H1 (cell line): ENCODE measurements around the gene AIDA. TPM values are rescaled to one million over a fixed set of nuclear protein-coding genes. Genes with fewer than 3 reads are reported as not detected.

Experiments used
- CTCF ChIA-PET: fragments of 300-600 bp; sonication (Branson Sonifier 250); formaldehyde crosslinking; loops from one replicate; lab custom pipeline; 2021; ENCODE audit not compliant: partially characterized antibody; lab: Charles Lee
- POLR2A ChIA-PET: fragments of 300-600 bp; sonication (Branson Sonifier 250); formaldehyde crosslinking; loops from one replicate; lab custom pipeline; 2021; ENCODE audit warnings: inconsistent platforms; ENCODE audit not compliant: partially characterized antibody; lab: Charles Lee
- DNase-seq, 2 experiments: peaks; one replicate each; pipeline versions ENCODE4 v3.0.0 to v3.0.0-alpha.2; 2010 to 2022; ENCODE audit warnings: low spot score in 2 of 2, low read depth in 1 of 2, mixed read lengths in 1 of 2
- FAIRE-seq: peaks from 2 replicates; lab custom pipeline; 2011; peaks lifted over from hg19 to GRCh38; lab: Jason Lieb, UNC
- H2AFZ ChIP-seq: 2 replicates; pipeline ENCODE4 v1.8.1; 2012; ENCODE audit warnings: low read length, inconsistent platforms
- H2AK5ac ChIP-seq: 2 replicates; pipeline ENCODE4 v1.6.1; 2013; ENCODE audit warnings: low read depth, low read length
- H2BK120ac ChIP-seq: replicated peaks from 2 replicates; pipeline ENCODE3; 2013; ENCODE audit warnings: low read depth, low read length, inconsistent platforms
- H2BK12ac ChIP-seq: 2 replicates; pipeline ENCODE4 v1.6.1; 2013; ENCODE audit warnings: low read depth, low read length
- H2BK15ac ChIP-seq: 2 replicates; pipeline ENCODE4 v1.6.1; 2013; ENCODE audit warnings: low read length
- H2BK20ac ChIP-seq: 2 replicates; pipeline ENCODE4 v1.6.1; 2013; ENCODE audit warnings: low read length
- H2BK5ac ChIP-seq: 2 replicates; pipeline ENCODE4 v1.6.1; 2013; ENCODE audit warnings: low read depth, low read length
- H3K14ac ChIP-seq: 2 replicates; pipeline ENCODE4 v1.6.1; 2013; ENCODE audit warnings: inconsistent platforms; ENCODE audit not compliant: insufficient read length
- H3K18ac ChIP-seq: 2 replicates; pipeline ENCODE4 v1.6.1; 2013; ENCODE audit warnings: low read length; ENCODE audit errors: extremely low read depth
- H3K23ac ChIP-seq: 2 replicates; pipeline ENCODE4 v1.6.1; 2013; ENCODE audit warnings: inconsistent platforms; ENCODE audit not compliant: insufficient read length
- H3K23me2 ChIP-seq: 2 replicates; pipeline ENCODE4 v1.6.1; 2013; ENCODE audit warnings: low read depth, low read length
- H3K27ac ChIP-seq: 2 replicates; pipeline ENCODE4 v1.6.1; 2011; ENCODE audit warnings: low read depth, low read length, inconsistent platforms
- H3K27me3 ChIP-seq, 4 experiments: replicated peaks in 1 of 4; 1 replicate in 1 of 4; 2 replicates in 3 of 4; pipeline versions ENCODE4 v1.6.1 to v1.8.1; 2011 to 2013; ENCODE audit warnings: low read length in 3 of 4, mild to moderate bottlenecking in 3 of 4, inconsistent platforms in 2 of 4, mixed read lengths in 2 of 4, moderate library complexity in 1 of 4; ENCODE audit not compliant: control insufficient read depth in 3 of 4, insufficient read depth in 3 of 4; ENCODE audit errors: extremely low read depth in 1 of 4
- H3K36me3 ChIP-seq, 4 experiments: 2 replicates each; pipeline versions ENCODE4 v1.6.1 to v1.8.1; 2011 to 2013; ENCODE audit warnings: mild to moderate bottlenecking in 4 of 4, low read length in 3 of 4, moderate library complexity in 2 of 4, control low read depth in 1 of 4, inconsistent platforms in 1 of 4; ENCODE audit not compliant: insufficient read depth in 4 of 4, control insufficient read depth in 2 of 4
- H3K4ac ChIP-seq: replicated peaks from 2 replicates; pipeline ENCODE3; 2013; ENCODE audit warnings: low read length, low read depth, mixed read lengths, inconsistent platforms; ENCODE audit not compliant: insufficient read length
- H3K4me1 ChIP-seq, 4 experiments: replicated peaks in 1 of 4; 1 replicate in 1 of 4; 2 replicates in 3 of 4; pipeline versions ENCODE4 v1.6.1 to v1.8.1; 2011 to 2013; ENCODE audit warnings: low read length in 3 of 4, inconsistent platforms in 2 of 4, mixed read lengths in 1 of 4; ENCODE audit not compliant: insufficient read depth in 4 of 4, control insufficient read depth in 3 of 4
- H3K4me2 ChIP-seq, 2 experiments: 2 replicates each; pipeline versions ENCODE4 v1.6.1 to v1.8.1; 2011 to 2013; ENCODE audit warnings: low read depth in 2 of 2, low read length in 2 of 2, control low read depth in 1 of 2, inconsistent platforms in 1 of 2, mild to moderate bottlenecking in 1 of 2; ENCODE audit not compliant: insufficient read depth in 1 of 2
- H3K4me3 ChIP-seq, 4 experiments: fragments of 200-600, 300-600 bp in 1 of 4; sonication (generic), shearing (Covaris generic), sonication (Bioruptor Twin) in 1 of 4; 2 replicates each; pipeline versions ENCODE4 v1.5.1 to v1.8.1; 2011 to 2016; ENCODE audit warnings: low read length in 4 of 4, low read depth in 3 of 4, control low read depth in 2 of 4, inconsistent platforms in 2 of 4, mild to moderate bottlenecking in 2 of 4, mixed read lengths in 1 of 4, moderate library complexity in 1 of 4; ENCODE audit not compliant: insufficient read depth in 2 of 4; ENCODE audit errors: extremely low read depth in 1 of 4
- H3K56ac ChIP-seq: replicated peaks from 2 replicates; pipeline ENCODE3; 2013; ENCODE audit warnings: low read depth, mild to moderate bottlenecking, mixed read lengths, low read length, inconsistent platforms; ENCODE audit not compliant: insufficient read length
- H3K79me1 ChIP-seq: 2 replicates; pipeline ENCODE4 v1.6.1; 2013; ENCODE audit warnings: low read depth, low read length, control low read depth
- H3K79me2 ChIP-seq, 2 experiments: 2 replicates each; pipeline versions ENCODE4 v1.6.1 to v1.8.1; 2012 to 2013; ENCODE audit warnings: low read length in 2 of 2, mild to moderate bottlenecking in 2 of 2, inconsistent platforms in 1 of 2; ENCODE audit not compliant: insufficient read depth in 2 of 2, control insufficient read depth in 1 of 2
- H3K9ac ChIP-seq, 4 experiments: replicated peaks in 1 of 4; 1 replicate in 1 of 4; 2 replicates in 3 of 4; pipeline versions ENCODE4 v1.6.1 to v1.8.1; 2011 to 2013; ENCODE audit warnings: low read depth in 3 of 4, low read length in 3 of 4, control low read depth in 2 of 4, mild to moderate bottlenecking in 2 of 4, moderate library complexity in 2 of 4, inconsistent platforms in 1 of 4; ENCODE audit errors: extremely low read depth in 1 of 4
- H3K9me3 ChIP-seq, 2 experiments: 2 replicates each; pipeline versions ENCODE4 v1.6.1 to v1.8.1; 2012 to 2013; ENCODE audit warnings: mild to moderate bottlenecking in 2 of 2, moderate library complexity in 2 of 2, control low read depth in 1 of 2, inconsistent platforms in 1 of 2, low read depth in 1 of 2, low read length in 1 of 2, mixed read lengths in 1 of 2; ENCODE audit not compliant: insufficient read depth in 2 of 2
- H4K20me1 ChIP-seq, 2 experiments: replicated peaks in 1 of 2; 2 replicates each; pipeline versions ENCODE3 to v1.8.1; 2011 to 2013; ENCODE audit warnings: inconsistent platforms in 2 of 2, low read length in 2 of 2, mild to moderate bottlenecking in 1 of 2; ENCODE audit not compliant: insufficient read depth in 2 of 2, control insufficient read depth in 1 of 2
- H4K5ac ChIP-seq: 2 replicates; pipeline ENCODE4 v1.6.1; 2013; ENCODE audit warnings: low read length, low read depth, mixed read lengths, inconsistent platforms; ENCODE audit not compliant: insufficient read length
- H4K8ac ChIP-seq: 2 replicates; pipeline ENCODE4 v1.8.0; 2013; ENCODE audit warnings: mild to moderate bottlenecking, moderate library complexity, low read length, inconsistent platforms; ENCODE audit not compliant: insufficient read depth; ENCODE audit errors: extremely low read depth
- H4K91ac ChIP-seq: replicated peaks from 2 replicates; pipeline ENCODE3; 2013; ENCODE audit warnings: low read length, mixed read lengths, inconsistent platforms; ENCODE audit not compliant: insufficient read length
- CHD2 ChIP-seq: IDR thresholded peaks from 2 replicates; pipeline ENCODE4 v1.6.1; 2012; ENCODE audit warnings: low read length, improper control_type of control experiment
- CTBP2 ChIP-seq: IDR thresholded peaks from 2 replicates; pipeline ENCODE4 v1.7.0; 2011; ENCODE audit warnings: borderline replicate concordance, mild to moderate bottlenecking, moderate library complexity, mixed read lengths, low read length; ENCODE audit not compliant: insufficient read depth, insufficient read length
- CTCF ChIP-seq, 3 experiments: IDR thresholded peaks; 1 replicate in 2 of 3; 2 replicates in 1 of 3; pipeline versions ENCODE4 v1.5.1 to v1.6.1; 2011; ENCODE audit warnings: low read length in 3 of 3, mild to moderate bottlenecking in 3 of 3, inconsistent platforms in 2 of 3, low read depth in 1 of 3, moderate library complexity in 1 of 3; ENCODE audit not compliant: insufficient read depth in 1 of 3; ENCODE audit errors: control extremely low read depth in 1 of 3
- JUN ChIP-seq: IDR thresholded peaks from 2 replicates; pipeline ENCODE4 v1.6.1; 2011; ENCODE audit warnings: low read depth, mild to moderate bottlenecking, improper control_type of control experiment, low read length
- KDM1A ChIP-seq: fragments of 200-600, 300-600 bp; sonication (generic); IDR thresholded peaks from 2 replicates; pipeline ENCODE4 v1.7.1; 2016; ENCODE audit warnings: mild to moderate bottlenecking, low read length, borderline replicate concordance
- POLR2A ChIP-seq, 2 experiments: IDR thresholded peaks; 1 replicate in 1 of 2; 2 replicates in 1 of 2; pipeline ENCODE4 v1.6.1; 2011; ENCODE audit warnings: low read depth in 2 of 2, low read length in 2 of 2, mild to moderate bottlenecking in 2 of 2; ENCODE audit errors: control extremely low read depth in 1 of 2
- SP1 ChIP-seq: IDR thresholded peaks from 2 replicates; pipeline ENCODE4 v1.6.1; 2011; ENCODE audit warnings: low read depth, low read length
- TAF7 ChIP-seq: optimal IDR thresholded peaks from 2 replicates; pipeline ENCODE3; 2011; ENCODE audit warnings: low read depth, mild to moderate bottlenecking, inconsistent platforms, low read length, moderate library complexity, borderline replicate concordance
- YY1 ChIP-seq: IDR thresholded peaks from 2 replicates; pipeline ENCODE4 v1.6.1; 2011; ENCODE audit warnings: low read depth, mild to moderate bottlenecking, low read length
- WGBS, 2 experiments: shearing (Covaris generic) in 1 of 2; methylation state at CpG; one replicate each; pipeline versions ENCODE4 v1.1.6 to v1.1.7; 2013 to 2015; ENCODE audit warnings: low lambda C conversion rate in 2 of 2, mixed read lengths in 2 of 2, inconsistent platforms in 1 of 2, low coverage in 1 of 2, missing lambda C conversion rate in 1 of 2; ENCODE audit not compliant: insufficient replicate concordance in 2 of 2, insufficient coverage in 1 of 2, insufficient read length in 1 of 2; ENCODE audit errors: extremely low coverage in 1 of 2, missing lambda C conversion rate in 1 of 2; 5-methylcytosine and 5-hydroxymethylcytosine counted together
- polyA plus RNA-seq, 7 experiments: library from polyadenylated mRNA; depleted of rRNA in 3 of 7; stranded (reverse) in 5 of 7; unstranded in 2 of 7; fragments of >200 nt in 5 of 7; fragments of 200-250 nt in 2 of 7; gene quantifications; 1 replicate in 5 of 7; 2 replicates in 1 of 7; 4 replicates in 1 of 7; pipeline versions ENCODE4 v1.2.1 to v1.2.3, GENCODE V29; 2011 to 2013; ENCODE audit warnings: missing spikeins in 2 of 7, mixed read lengths in 2 of 7
- total RNA-seq: library from RNA; stranded (reverse); fragmentation: NEBNext Ultra II Directional; extraction: Animal tissue kit (Norgen Biotek cat#: 25700); gene quantifications from 2 replicates; pipeline ENCODE4 v1.2.1, GENCODE V29; 2021

AIDA gene
- total and polyA plus RNA-seq, 2 of the 8 experiments (the other 6 are each of a cell fraction or from before 2014, with no cell fraction given), result 52.5 to 103 TPM

GRCh38 chr1:222641269-222641948, 70.9 kb downstream of the AIDA start:
- H4K5ac ChIP-seq, result no peak overlapping the region
- no peak overlapping the region for H2AFZ ChIP-seq
- TF ChIP-seq POLR2A (IDR thresholded peaks at IDR 0.05; ENCODE audit: control extremely low read depth in 1 of 2, low read depth in 2 of 2, low read length in 2 of 2) (no peak), CTBP2 (no peak), KDM1A (no peak), TAF7 (no peak), YY1 (no peak), CHD2 (no peak), JUN (no peak), SP1 (no peak), CTCF (IDR thresholded peaks at IDR 0.05; ENCODE audit: control extremely low read depth in 1 of 3, insufficient read depth in 1 of 3, low read depth in 1 of 3, low read length in 3 of 3) (no peak)

More at GRCh38 chr1:222641269-222641948, 70.9 kb downstream of the AIDA start:
- Histone ChIP-seq H3K4me3 (no peak overlapping the region), H4K20me1 (peaks cover 0 to 3% of the 10 kb centered on the region in 2 experiments), H4K8ac (no peak overlapping the region), H3K9me3 (no peaks in the 10 kb centered on the region; a peak in 1 of 4 replicates), H3K79me1 (no peaks in the 10 kb centered on the region; the same call in 1 of the 2 replicates), H3K27me3 (no peaks in the 10 kb centered on the region), H2BK120ac (no peak overlapping the region), H3K79me2 (peaks cover 0 to 13% of the 10 kb centered on the region in 2 experiments; a peak in 2 of 4 replicates), H3K4me1 (no peaks in the 10 kb centered on the region; a peak in 1 of 7 replicates), H3K18ac (no peak overlapping the region), H3K9ac (no peak overlapping the region), H2BK20ac (no peak overlapping the region), H3K56ac (no peak overlapping the region), H3K14ac (no peak overlapping the region), H3K27ac (no peak overlapping the region), H3K4me2 (no peak overlapping the region), H2BK12ac (no peak overlapping the region), H2AK5ac (no peak overlapping the region), H3K23me2 (peaks cover 6% of the 10 kb centered on the region), H2BK15ac (no peak overlapping the region), H2BK5ac (no peak overlapping the region), H4K91ac (no peak overlapping the region), H3K4ac (no peak overlapping the region), H3K36me3 (peaks cover 0 to 6% (median 1%) of the 10 kb centered on the region in 4 experiments; a peak in 2 of 8 replicates), H3K23ac (no peak overlapping the region)
- CTCF ChIA-PET, result interaction anchor here (1.1 to 1.3 kb wide), 2 partner anchors 20 to 175 kb away, joined by 3 read pairs; no protein-coding TSS in a partner anchor
- POLR2A ChIA-PET, result interaction anchor here (1.6 kb wide), 1 partner anchor 176 kb away, joined by 3 read pairs; no protein-coding TSS in a partner anchor
- FAIRE-seq (no peak), DNase-seq (no peak)
- WGBS, 2 experiments, result 87% methylated on average over 5 of the region's 5 CpGs; no CpG with 5 or more reads in 1 of the 2 experiments
